ENCODE data around the gene SPAG16. TPM values are rescaled to one million over a fixed set of nuclear protein-coding genes. Genes with fewer than 3 reads are reported as not detected.

The SPAG16 gene
- total RNA-seq, 4 donors from 2014 or later: 1.2 to 30.8 (median 16.2) TPM

DNA sequence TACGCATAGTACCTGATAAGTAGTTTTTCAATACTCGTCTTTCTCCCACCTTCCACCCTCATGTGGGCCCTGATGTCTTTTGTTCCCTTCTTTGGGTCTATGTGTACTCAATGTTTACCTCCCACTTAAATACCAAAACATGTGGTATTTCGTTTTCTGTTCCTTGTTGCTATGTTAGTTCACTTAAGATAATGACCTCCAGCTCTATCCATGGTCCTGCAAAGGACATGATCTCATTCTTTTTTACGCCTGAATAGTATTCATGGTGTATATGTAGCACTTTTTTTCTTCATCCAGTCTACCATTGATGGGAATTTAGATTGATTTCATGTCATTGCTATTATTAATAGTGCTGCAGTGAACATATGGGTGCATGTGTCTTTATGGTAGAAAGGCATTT is 816.2 kb downstream of the SPAG16 start:
- Histone ChIP-seq H3K4me3 (no peak overlapping the region), H3K27ac (no peak overlapping the region), H3K4me1 (peaks cover 0 to 9% (median 0%) of the 10 kb centered on the region in 4 donors), H3K27me3 (no peaks in the 10 kb centered on the region), H3K36me3 (no peaks in the 10 kb centered on the region), H3K9me3 (no peaks in the 10 kb centered on the region)
- no peak for TF ChIP-seq POLR2A (IDR thresholded peaks at IDR 0.05)
- intact Hi-C loops (cut with DNase I; ENCODE audit: low total_unique reads) (no loop called here), in situ Hi-C loops (cut with MboI; ENCODE audit: low pct_ligation_motif_present in 1 of 4, low pct_unique_long_range_greater_than_20kb in 1 of 4, low sequenced_read_pairs in 3 of 4) (no loop called here)
- DNase-seq: no peak
- WGBS, 2 donors (ENCODE audit: low coverage in 1 of 2): 82 to 85% methylated on average over 2 to 4 of the region's 4 CpGs

- H3K4me3 ChIP-seq: no peak overlapping the region
Observed at GRCh38 chr2:214103276-214104001, 819.2 kb downstream of the SPAG16 start.

DNA sequence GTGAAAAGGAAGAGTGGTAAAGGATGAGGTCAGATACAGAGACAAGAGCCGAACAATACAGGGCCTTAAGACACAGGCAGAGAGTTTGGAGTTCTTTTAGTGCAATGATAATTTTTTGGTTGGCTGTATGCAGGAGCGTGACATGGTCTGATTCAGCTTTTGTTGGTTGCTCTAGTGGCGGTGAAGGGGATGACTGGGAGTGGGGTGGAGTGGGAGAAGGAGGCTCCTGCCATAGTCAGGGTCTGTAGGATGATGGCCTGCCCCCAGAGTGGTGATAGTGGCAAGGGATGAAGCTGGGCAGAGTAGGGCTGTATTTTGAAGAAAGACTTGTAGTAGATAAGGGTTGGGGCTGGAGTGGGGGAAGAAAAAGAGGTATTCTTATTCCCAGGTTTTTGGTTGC is 820.0 kb downstream of the SPAG16 start:
- H3K27ac ChIP-seq: no peak overlapping the region
- TF ChIP-seq EP300 (IDR thresholded peaks at IDR 0.05; ENCODE audit: low read depth) (no peak), POLR2AphosphoS5 (IDR thresholded peaks at IDR 0.05) (no peak), CTCF (IDR thresholded peaks at IDR 0.05) (no peak), POLR2A (IDR thresholded peaks at IDR 0.05) (no peak)
- WGBS, 2 donors (ENCODE audit: low coverage in 1 of 2): 76 to 84% methylated on average over 3 of the region's 3 CpGs
- peaks cover 0 to 9% (median 0%) of the 10 kb centered on the region in 4 donors for H3K4me1 ChIP-seq
- intact Hi-C loops (cut with DNase I; ENCODE audit: low total_unique reads): no loop called here
- no peak overlapping the region for H3K4me3 ChIP-seq
- in situ Hi-C loops (cut with MboI; ENCODE audit: low pct_ligation_motif_present in 1 of 4, low pct_unique_long_range_greater_than_20kb in 1 of 4, low sequenced_read_pairs in 3 of 4): no loop called here
- H3K36me3 ChIP-seq: no peaks in the 10 kb centered on the region
- H3K27me3 ChIP-seq: no peaks in the 10 kb centered on the region
- no peak for DNase-seq
- no peaks in the 10 kb centered on the region for H3K9me3 ChIP-seq

More at GRCh38 chr2:214103276-214104001, 819.2 kb downstream of the SPAG16 start:
- TF ChIP-seq EP300 (IDR thresholded peaks at IDR 0.05; ENCODE audit: low read depth) (no peak), CTCF (IDR thresholded peaks at IDR 0.05) (no peak), POLR2A (IDR thresholded peaks at IDR 0.05) (no peak), POLR2AphosphoS5 (IDR thresholded peaks at IDR 0.05) (no peak)
- Histone ChIP-seq H3K9me3 (no peaks in the 10 kb centered on the region), H3K27me3 (no peaks in the 10 kb centered on the region), H3K4me1 (peaks cover 0 to 9% (median 0%) of the 10 kb centered on the region in 4 donors), H3K27ac (no peak overlapping the region), H3K36me3 (no peaks in the 10 kb centered on the region)
- intact Hi-C loops (cut with DNase I; ENCODE audit: low total_unique reads) (no loop called here), in situ Hi-C loops (cut with MboI; ENCODE audit: low pct_ligation_motif_present in 1 of 4, low pct_unique_long_range_greater_than_20kb in 1 of 4, low sequenced_read_pairs in 3 of 4) (no loop called here)
- DNase-seq: peak; percentile 18
- 2 to 3% methylated on average over 5 of the region's 5 CpGs for WGBS, 2 donors (ENCODE audit: low coverage in 1 of 2)

GRCh38 chr2:214104967-214105366 is 820.7 kb downstream of the SPAG16 start:
- intact Hi-C loops (cut with DNase I; ENCODE audit: low total_unique reads): no loop called here
- Histone ChIP-seq H3K36me3 (no peaks in the 10 kb centered on the region), H3K27ac (no peak overlapping the region), H3K27me3 (no peaks in the 10 kb centered on the region), H3K9me3 (no peaks in the 10 kb centered on the region), H3K4me1 (peaks cover 0 to 9% (median 0%) of the 10 kb centered on the region in 4 donors), H3K4me3 (no peak overlapping the region)
- WGBS, 2 donors (ENCODE audit: low coverage in 1 of 2): 85 to 100% methylated on average over 3 to 5 of the region's 5 CpGs
- TF ChIP-seq POLR2A (IDR thresholded peaks at IDR 0.05): no peak
- no peak for TF ChIP-seq EP300 (IDR thresholded peaks at IDR 0.05; ENCODE audit: low read depth)
- no peak for TF ChIP-seq POLR2AphosphoS5 (IDR thresholded peaks at IDR 0.05)
- no peak for TF ChIP-seq CTCF (IDR thresholded peaks at IDR 0.05)
- in situ Hi-C loops (cut with MboI; ENCODE audit: low pct_ligation_motif_present in 1 of 4, low pct_unique_long_range_greater_than_20kb in 1 of 4, low sequenced_read_pairs in 3 of 4): no loop called here
- DNase-seq: no peak

Measured in transverse colon (tissue), 4 donors.